GM19467 (cell line): ENCODE data around the gene IPCEF1.
"Not testable (repeated sequence)": the region's sequence is repeated elsewhere in the genome, so short reads cannot be mapped to it uniquely, and the experiment has no call there.

Experiments used
- ATAC-seq: cut with Tn5 transposase; IDR thresholded peaks from one replicate; pipeline ENCODE4 v1.9.1; 2021; ENCODE audit warnings: mild to moderate bottlenecking, moderate library complexity; ENCODE audit not compliant: unreplicated experiment

The IPCEF1 gene

DNA sequence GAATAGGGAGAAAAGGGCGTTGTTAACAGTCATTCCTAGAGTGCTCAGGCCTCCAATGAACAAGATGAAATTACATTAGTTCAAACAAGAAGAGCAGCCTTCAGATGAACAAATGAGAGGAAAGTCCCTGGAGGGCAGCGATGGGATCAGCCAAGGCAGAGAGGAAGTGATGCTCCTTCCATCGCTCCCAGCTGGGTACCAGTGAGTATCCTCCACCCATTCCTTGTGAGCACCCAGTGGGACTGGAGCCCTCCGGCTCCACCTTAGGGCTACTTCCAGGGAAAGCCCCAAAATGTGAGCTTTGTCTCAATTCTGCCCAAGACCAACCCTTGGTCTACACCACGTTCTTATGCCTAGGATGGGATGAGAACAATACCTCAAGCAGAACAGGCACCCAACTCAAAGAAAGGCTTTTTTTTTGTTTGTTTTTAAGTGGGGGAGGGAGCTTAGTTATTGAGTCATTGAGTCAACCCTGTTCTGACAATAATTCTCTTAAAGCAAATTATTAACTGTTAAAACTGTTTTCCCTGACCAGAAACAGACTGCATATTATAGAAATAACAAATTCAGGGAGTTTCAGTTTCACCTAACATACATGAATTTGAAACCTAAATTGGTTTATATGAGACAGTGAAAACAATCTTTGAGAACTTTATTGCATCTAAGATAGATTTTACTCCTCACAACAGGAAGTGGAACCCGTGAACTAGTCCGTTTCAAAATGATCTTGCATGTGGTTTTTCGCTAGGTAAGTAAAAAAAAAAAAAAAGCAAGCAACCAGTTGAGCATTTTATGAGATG, 106.9 kb downstream of the IPCEF1 start:
- ATAC-seq: peak; percentile 70

DNA sequence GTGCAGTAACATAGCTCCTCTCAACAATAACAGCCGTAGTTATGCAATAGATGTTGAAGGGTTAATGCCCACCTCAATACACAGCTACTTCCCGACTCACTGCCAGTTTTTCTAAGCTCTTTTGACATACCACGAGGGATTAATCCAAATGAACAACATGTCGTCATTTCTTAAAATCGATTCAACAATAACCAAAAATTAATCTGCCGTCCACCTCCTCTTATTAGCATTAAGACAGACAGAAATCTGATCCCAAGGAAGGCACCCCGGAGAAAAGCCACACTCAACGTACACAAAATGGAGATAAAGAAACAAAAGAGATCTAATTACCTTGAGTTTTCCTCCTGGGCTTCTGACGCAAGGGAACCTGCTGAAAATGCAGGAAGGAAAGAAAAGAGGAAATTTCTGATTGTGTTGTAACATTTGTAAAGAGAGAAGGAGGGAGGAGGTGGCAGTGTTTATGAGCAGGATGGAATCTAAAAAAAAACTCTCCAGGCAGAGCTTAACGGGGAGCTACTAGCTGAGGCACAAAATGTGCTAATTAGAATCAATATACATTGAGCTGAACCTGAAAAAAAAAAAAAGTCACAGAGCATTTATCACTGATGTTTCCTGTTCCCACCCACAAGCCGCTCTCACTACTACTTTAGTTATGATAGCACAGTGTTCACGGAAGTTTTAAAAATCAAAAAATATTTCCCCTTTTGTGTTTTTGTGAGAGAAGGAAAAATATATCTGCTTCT, 109.3 kb downstream of the IPCEF1 start:
- ATAC-seq: peak; percentile 36

DNA sequence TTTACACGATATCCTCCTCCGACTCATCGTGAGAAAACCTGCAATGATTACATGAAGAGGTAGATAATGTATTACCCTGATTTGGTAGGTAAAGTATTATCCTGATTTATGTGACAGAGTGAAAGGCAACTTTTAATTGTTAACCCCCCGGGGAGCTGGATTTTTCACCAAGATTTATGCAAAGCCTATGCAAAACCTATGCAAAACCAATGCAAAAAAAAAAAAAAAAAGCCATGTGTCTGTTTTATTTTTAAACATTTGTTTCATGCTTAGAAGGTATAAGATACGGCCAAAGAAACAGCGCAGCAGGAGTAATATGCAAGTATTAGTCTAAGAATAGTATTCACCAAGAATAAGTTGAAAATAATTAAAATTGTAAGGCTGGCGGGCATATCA, 109.9 kb downstream of the IPCEF1 start:
- ATAC-seq: no peak

DNA sequence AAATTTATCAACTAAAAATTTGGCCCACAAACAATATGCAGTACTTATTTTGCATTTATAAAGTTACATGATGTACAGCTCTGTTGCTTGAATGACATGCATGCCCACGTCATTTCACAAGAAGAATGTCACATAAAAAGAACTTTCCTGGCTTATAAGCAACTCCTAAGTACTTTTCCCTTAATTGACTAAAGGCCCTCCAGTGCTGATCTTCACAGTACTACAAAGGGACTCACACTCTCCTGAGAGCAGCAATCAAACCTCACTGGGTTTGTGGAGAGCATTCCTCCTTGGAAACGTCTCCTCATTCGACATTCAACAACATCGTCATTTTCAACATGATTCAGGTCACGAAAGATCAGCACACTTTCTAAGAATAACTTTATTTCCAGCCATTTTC, 111.1 kb downstream of the IPCEF1 start:
- no peak for ATAC-seq

DNA sequence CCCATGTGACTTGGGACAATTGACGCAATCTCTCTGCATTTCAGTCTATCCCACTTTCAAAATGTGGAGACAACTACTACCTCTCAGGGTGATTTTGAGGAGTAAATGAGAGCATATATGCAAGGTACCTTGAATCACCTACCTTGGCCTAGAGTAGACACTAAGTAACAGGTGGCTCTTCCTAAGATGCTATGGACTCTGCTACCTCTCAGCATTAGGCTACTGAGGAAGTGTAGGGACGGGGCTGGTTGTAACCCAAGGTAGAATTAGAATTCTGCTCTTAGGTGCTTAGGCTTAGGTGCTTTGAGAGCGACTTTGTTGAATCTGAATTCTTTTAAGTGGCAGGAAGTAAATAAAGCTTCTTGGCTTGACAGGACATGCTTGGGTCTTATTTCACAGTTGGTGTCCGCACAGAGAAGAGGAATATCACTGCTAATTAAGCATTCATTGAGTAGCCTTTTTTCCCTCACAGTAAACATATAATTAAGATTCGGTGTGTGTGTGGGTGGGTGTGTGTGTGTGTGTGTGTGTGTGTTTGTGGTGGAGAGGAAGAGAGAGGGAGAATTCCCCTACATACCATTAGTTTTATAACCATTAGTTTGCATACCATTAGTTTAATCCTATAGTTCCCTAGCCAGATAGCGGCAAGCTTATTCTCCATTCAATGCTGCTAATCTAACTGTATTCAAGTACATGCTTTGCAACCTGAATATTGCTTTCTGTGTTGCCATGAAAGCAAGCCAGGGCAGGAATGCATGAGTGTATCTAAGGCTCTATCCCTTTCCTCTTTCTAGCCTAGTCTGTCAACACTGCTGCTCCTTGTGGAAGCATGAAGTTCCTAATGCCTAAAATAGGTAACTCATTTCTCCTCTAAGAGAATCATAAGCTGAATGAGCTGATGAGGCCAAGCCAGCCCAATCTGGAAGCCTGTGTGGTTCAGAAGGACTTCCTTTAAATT, 112.5 kb downstream of the IPCEF1 start:
- ATAC-seq: no peak

DNA sequence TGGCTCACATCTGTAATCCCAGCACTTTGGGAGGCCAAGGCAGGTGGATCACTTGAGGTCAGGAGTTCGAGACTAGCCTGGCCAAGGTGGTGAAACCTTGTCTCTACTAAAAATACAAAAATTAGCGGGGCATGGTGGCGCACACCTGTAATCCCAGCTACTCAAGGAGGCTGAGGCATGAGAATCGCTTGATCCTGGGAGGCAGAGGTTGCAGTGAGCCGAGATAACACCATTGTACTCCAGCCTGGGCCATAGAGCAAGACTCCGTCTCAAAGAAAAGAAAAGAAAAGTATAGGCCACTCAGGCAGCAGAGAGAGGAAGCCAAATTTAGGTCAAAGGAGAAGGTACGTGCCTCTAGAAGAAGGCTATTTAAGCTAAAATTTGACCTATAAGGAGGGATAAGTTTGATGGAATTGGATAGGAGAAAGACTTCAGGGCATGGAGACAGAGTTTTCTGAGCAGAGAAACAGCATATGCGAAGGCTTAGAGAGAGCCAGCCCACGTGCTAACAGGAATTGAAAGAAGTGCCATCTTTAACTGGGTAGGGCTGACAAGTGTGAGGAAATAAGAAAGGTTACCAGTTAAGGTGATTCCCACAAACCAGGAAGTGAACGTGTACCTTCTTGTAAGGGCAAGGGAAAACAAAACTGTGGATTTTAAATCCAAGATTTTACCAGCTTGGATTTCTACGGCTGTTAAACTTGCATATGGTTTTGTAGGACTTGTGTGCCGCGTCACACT, 113.8 kb downstream of the IPCEF1 start:
- no peak for ATAC-seq

DNA sequence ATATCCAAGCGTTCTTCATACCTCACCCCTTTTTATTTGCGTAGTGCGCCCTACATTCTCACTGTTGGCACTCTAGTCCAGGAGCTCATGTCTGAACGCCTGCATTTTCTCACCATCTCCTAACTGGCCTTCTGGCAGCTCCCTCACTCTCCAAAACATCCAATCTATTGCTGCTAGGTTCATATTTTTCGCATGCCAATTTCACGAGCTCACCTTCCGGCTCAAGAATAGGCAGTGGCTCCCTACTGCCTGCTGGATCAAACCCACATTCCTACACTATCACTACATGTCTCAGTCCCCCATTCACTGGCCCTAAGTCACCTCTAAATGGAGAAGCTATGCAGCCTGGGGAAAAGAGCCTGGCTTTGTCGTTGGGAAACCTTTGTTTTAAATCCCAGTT, 115.0 kb downstream of the IPCEF1 start:
- ATAC-seq: no peak

DNA sequence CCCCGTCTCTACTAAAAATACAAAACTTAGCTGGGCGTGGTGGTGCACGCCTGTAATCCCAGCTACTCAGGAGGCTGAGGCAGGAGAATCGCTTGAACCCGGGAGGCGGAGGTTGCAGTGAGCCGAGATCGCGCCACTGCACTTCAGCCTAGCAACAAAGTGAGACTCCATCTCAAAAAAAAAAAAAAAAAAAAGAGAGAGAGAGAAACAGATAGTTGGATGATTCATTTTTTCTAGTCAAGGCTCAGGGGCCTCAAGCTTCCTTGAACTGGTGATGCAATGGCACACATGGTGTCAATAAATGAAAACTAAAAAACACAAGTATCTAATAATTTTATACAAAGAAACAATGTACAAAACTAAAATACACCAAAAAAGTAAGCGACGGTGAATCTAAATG, 115.5 kb downstream of the IPCEF1 start:
- not testable (repeated sequence) for ATAC-seq

DNA sequence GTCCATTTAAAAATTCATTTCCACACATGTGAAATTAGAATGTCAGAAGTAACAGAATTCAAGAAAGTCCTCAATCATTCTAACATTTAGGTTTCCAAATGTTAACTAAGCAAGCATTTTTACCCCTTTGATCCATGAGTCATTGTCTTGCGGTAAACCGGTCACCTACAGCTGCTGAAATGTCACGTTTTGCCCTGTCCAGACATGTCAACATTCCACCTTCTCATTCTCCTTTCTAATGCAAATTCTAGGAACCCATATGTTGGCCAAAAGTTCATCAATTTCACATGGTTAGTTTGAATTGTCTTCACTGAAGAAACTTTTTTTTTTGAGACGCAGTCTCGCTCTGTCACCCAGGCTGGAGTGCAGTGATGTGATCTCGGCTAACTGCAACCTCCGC, 117.2 kb downstream of the IPCEF1 start:
- ATAC-seq: no peak

DNA sequence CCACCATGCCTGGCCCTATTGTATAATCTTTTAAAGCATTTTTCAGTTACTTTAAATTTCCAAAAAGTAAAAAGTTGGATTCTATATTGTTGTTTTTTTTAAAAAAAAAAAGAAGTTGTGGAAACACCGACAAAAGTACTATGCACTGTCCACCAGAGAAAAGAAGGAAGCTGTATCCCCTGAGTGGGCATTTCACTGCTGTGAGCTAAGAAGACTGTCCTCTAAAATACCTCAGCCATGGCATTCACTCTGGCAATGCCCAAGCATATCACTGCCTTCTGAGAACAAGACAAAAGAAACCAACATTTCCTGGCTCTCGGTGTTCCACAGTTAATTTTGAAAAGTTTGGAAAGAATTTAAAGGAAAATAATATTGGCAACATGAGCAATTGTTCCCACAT, 117.8 kb downstream of the IPCEF1 start:
- ATAC-seq: no peak

DNA sequence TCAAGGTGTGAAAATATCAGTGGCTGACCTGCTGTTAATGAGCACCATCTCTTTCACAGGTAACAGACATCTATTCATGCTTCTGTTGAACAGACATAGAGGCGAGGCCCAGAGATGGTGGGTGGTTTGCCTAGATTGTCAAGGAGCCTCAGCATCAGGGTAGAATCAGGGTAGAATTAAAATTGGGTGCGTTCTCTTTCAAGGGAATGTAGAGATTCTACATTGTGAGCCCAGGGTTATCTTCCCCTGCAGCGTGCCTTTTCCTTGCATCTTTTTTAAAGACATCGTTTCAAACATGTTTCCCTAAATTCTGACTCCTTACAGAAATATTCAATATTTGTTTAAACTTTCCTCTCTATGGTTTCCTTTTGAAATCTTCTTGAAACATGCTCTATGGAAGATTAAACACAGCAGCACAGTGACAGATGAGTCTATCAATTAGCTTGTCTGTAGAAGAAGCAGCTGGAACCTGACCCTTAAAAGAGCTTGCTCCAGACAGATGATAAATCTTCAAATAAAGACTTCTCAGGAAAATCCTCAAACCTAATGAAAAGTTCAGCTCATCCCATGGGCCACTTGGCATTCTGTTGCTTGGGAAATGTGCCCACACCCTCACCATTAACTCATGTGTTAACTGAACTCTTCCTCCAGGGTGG, 119.8 kb downstream of the IPCEF1 start:
- no peak for ATAC-seq

DNA sequence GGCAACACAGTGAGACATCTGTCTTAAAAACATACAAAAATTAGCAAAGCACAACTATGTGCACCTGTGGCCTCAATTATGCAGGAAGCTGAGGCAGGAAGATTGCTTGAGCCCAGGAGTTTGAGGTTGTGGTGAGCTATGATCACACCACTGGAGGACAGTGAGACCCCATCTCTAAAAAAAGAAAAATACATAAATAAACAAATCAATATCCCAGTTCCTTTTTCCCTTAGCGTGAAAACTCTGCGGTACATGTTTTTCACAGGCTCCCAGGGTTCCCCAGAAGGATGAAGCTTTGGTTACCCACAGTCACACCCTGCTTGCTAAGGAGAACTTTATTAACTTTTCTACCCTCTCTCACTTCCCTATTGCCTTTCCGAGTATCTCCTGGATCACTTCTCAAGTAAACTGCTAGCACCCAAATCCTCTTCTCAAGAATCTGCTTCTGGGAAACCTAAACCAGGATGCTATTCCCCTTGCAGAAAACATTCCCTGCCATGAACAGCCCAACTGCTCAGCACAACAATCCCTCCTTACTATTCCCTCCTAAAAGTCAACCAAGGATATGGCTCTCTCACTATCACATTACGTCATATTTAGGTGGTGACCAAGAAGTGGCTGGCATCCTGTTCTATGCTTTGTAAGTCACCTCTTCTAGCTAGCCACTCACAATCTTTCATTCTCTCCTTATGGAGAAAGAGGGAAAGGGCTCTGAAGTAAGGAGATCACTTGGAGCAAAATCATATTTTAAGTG, 122.4 kb downstream of the IPCEF1 start:
- peak; percentile 52 for ATAC-seq

DNA sequence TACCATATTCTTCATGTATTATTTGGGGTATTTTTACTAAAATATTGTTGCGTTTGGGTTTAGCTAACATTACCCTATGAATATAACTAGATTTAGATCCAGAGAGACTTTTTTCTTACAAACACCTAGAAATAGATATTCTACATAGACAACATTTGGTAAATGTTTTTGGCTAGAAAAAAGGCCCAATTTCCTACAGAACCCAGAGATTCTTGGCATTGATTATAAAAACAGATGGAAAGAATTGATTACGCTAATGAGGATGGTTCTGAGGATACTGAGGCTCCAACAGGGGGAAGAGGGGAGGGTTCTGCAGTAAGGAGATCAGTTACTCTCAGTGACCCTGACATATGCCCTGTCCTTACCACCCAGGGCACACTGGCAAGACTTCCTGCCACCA, 123.2 kb downstream of the IPCEF1 start:
- ATAC-seq: no peak

DNA sequence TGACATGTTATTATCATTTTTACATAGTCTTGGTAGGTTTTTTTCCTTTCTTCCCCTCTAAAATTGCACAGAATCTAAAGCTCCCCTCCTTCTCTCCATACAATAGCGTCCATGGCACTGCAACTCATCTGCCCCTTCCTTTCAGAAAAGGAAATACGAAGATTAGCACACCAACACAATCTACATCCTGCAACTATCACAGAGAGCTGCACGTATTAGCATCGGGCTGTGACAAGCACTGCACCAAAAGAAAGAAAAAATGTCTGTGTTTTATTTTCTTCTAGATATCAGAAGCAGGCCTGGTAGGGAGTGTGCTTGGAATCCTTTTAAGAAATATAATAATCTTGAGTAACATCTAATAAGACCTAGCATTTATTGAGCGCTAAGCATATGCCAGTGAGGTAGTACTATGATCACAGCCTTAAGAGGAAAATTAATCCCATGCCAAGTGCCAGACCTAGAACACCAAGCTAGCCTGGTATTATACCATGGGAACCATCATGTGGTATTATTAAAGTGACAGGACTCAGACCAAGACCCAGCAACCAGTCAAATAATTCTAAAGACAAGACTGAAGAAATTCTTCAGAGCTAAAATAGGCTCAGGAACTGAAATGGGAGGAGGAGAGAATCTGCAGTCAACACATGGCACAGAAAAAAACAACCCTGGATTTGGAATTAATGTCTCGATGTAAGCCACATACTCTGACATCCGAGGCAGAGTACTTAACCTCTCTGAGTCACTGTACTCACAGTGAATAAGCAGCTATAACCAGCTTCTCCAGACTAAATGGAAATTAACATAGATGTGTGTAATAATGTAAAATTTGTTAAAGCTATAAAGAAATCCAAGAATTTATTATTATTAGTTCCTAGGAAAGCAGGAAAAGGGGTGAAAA, 124.3 kb downstream of the IPCEF1 start:
- ATAC-seq: no peak

DNA sequence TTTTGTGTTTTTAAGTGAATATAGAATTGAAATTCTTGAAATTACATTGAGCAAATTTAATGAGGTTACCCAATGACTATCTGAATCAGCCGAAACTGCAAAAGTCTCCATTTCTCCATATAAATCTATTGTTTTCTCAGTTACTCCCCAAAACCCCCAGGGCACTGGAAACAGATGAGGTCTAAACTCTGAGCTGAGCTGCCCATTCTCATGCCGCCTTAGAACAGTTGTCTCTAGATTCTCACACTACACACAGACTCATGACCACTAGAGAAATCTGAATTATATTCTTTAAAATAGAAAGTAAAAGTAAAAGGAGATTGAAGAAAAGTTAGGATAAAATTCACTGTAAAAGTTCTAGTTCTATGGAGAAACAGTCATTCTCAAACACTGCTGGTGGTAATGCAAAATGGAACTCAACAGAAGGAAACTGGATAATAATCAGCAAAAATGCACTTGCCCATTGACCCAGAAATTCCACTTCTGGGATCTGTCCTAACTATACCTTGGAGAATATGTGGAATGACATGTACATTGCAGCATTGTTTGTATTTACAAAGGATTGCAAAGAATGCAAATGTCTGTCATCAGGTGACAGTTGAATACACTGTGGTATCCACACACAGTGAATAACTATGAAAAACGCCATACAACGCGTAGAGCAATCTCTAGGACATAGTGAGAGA, 125.5 kb downstream of the IPCEF1 start:
- no peak for ATAC-seq

DNA sequence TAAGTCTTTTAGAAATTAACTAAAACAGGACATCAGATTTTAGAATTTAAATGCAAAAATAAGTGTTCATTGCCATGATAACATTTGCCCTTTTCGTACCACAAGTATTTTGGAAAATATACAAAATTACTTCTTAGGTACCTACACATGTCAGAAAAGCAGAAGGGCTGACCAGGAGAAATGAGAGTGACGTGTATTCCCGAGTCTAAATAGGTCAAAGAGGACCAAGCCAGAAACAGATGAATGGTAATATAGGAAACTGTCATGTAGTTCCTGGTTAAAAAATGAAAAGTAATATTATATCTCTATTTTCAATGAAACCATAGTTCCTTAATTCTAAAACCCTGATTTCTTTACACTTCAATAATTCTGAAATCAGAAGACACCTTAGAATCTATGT, 126.2 kb downstream of the IPCEF1 start:
- no peak for ATAC-seq

DNA sequence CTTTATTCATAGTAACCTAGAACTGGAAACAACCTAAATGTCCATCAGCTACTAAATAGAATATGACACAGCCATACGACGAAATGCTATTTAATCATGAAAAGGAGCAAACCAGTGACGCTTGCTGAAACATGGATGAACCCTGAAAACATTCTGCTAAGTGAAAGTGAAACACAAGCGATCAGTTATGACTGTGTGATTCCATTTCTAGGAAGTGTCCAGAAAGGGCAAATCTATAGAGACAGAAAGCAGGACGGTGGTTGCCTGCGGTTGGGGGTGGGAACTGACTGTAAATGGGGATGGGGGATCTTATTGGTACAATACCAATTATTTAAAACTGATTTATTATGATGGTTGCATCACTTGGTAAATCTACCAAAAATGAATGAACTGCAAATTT, 126.8 kb downstream of the IPCEF1 start:
- ATAC-seq: peak; percentile 69

DNA sequence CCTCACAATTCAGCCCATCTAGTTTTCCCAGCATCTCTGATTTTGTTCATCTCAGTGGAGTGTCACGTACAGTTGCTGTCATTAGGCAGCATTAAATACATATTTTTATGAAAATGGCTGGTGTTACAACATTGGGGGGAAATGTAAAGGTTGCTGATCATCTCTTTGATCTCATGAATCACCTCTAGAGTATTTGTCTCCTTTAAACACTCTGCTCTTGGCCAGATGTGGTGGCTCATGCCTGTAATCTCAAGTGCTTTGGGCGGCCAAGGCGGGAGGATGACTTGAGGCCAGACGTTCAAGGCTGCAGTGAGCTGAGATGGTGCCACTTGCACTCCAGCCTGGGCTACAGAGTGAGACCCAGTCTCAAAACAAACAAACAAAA, 128.1 kb downstream of the IPCEF1 start:
- ATAC-seq: no peak
